ENCODE measurements around the gene ZNF117. TPM values are rescaled to one million over a fixed set of nuclear protein-coding genes. Genes with fewer than 3 reads are reported as not detected.

The ZNF117 gene
- total RNA-seq, 2 donors from 2014 or later: 9.2 to 16.9 TPM

DNA sequence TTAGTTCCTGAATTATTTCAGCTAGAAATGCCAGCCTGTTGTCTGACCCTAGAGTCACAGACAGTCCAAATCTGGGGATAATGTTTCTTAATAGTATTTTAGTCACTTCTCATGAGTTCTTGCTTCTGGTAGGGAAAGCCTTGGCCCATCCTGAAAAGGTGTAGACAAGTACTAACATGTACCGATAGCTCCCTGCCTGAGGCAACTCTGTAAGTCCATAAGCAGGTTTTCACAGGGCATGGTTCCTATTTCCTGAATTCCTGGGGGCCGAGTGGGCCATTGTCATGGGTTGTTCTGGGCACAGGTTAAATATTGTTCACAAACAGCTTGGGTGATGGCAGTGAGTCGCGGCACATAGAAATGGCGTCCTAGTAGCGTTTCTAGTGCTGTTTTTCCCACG is 3.1 kb upstream of the ZNF117 start:
- ATAC-seq (ENCODE audit: insufficient number of reproducible peaks, low FRiP score, low read depth): no peak
- TF ChIP-seq CTCF (IDR thresholded peaks at IDR 0.05): no peak
- peaks cover 4% of the 10 kb centered on the region for H3K36me3 ChIP-seq

GRCh38 chr7:64992971-64993370 is 2.1 kb upstream of the ZNF117 start:
- TF ChIP-seq CTCF (IDR thresholded peaks at IDR 0.05): no peak
- no peak for DNase-seq (ENCODE audit: low spot score)
- H3K4me1 ChIP-seq (ENCODE audit: control insufficient read depth in 1 of 2, low read depth in 2 of 2): peaks cover 0 to 14% of the 10 kb centered on the region in 2 donors
- peaks cover 20% of the 10 kb centered on the region for H3K9me3 ChIP-seq
- H3K27me3 ChIP-seq (replicated peaks; ENCODE audit: insufficient read depth): no peaks in the 10 kb centered on the region
- no peak for ATAC-seq (ENCODE audit: insufficient number of reproducible peaks, low FRiP score, low read depth)
- H3K27ac ChIP-seq: no peak overlapping the region
- H3K36me3 ChIP-seq: peaks cover 4% of the 10 kb centered on the region
- H3K4me3 ChIP-seq: no peak overlapping the region

More for the DNA sequence above, 3.1 kb upstream of the ZNF117 start:
- Histone ChIP-seq H3K4me3 (no peak overlapping the region), H3K27me3 (replicated peaks; ENCODE audit: insufficient read depth) (no peaks in the 10 kb centered on the region), H3K27ac (no peak overlapping the region), H3K9me3 (peaks cover 20% of the 10 kb centered on the region), H3K4me1 (ENCODE audit: control insufficient read depth in 1 of 2, low read depth in 2 of 2) (peaks cover 6 to 20% of the 10 kb centered on the region in 2 donors)
- no peak for DNase-seq (ENCODE audit: low spot score)

DNA sequence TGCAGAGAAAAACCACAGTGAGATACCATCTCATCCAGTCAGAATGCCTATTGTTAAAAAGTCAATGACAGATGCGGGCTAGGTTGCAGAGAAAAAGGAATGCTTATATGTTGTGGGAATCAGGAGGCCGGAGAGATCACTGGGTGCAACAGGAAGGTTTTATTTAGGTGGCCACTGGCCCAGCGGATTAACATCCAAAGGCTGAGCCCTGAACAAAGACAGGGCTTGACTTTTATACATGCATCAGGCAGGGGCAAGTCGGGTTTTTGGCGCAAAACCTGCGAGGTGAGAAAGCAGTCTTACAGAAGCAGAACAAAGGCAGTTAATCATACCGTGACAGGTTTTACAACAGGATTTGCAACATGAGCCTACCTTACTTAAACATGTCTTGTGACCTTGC is 620 bp downstream of the ZNF117 start:
- Histone ChIP-seq H3K27ac (no peak overlapping the region), H3K4me1 (ENCODE audit: control insufficient read depth in 1 of 2, low read depth in 2 of 2) (no peaks in the 10 kb centered on the region), H3K36me3 (peaks cover 4% of the 10 kb centered on the region), H3K27me3 (replicated peaks; ENCODE audit: insufficient read depth) (no peaks in the 10 kb centered on the region), H3K4me3 (no peak overlapping the region), H3K9me3 (peaks cover 17% of the 10 kb centered on the region)
- no peak for TF ChIP-seq CTCF (IDR thresholded peaks at IDR 0.05)
- DNase-seq (ENCODE audit: low spot score) (no peak), ATAC-seq (ENCODE audit: insufficient number of reproducible peaks, low FRiP score, low read depth) (no peak)

GRCh38 chr7:64978497-64979203 is 12.2 kb downstream of the ZNF117 start:
- DNase-seq (ENCODE audit: low spot score) (no peak), ATAC-seq (ENCODE audit: insufficient number of reproducible peaks, low FRiP score, low read depth) (no peak)
- peaks cover 68% of the 10 kb centered on the region for H3K9me3 ChIP-seq
- no peak for TF ChIP-seq CTCF (IDR thresholded peaks at IDR 0.05)
- peaks cover 31% of the 10 kb centered on the region for H3K36me3 ChIP-seq
- H3K4me1 ChIP-seq (ENCODE audit: control insufficient read depth in 1 of 2, low read depth in 2 of 2): no peaks in the 10 kb centered on the region
- H3K4me3 ChIP-seq: no peak overlapping the region
- H3K27ac ChIP-seq: no peak overlapping the region
- no peaks in the 10 kb centered on the region for H3K27me3 ChIP-seq (replicated peaks; ENCODE audit: insufficient read depth)

DNA sequence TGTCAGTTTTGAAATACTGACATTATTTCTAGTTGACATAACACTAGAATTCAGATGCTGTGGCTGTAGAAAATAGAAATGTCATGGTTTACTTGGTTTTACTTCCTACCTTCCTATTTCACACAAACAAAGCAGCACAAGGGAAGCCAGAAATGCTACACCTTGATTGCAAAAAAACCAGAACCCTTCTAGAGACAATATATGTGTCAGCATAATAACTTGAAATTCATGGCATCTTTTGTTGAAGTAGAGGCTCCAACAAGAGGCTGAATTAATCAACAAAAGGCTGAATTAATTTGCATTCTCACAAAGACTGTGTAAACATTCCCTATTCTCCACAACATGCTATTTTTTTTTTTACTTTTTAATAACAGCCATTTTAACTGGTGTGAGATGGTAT is 25.2 kb downstream of the ZNF117 start:
- Histone ChIP-seq H3K27ac (no peak overlapping the region), H3K27me3 (replicated peaks; ENCODE audit: insufficient read depth) (no peaks in the 10 kb centered on the region), H3K36me3 (no peaks in the 10 kb centered on the region), H3K4me1 (ENCODE audit: control insufficient read depth in 1 of 2, low read depth in 2 of 2) (no peaks in the 10 kb centered on the region), H3K4me3 (no peak overlapping the region), H3K9me3 (peaks cover 13% of the 10 kb centered on the region)
- no peak for DNase-seq (ENCODE audit: low spot score)
- no peak for TF ChIP-seq CTCF (IDR thresholded peaks at IDR 0.05)
- ATAC-seq (ENCODE audit: insufficient number of reproducible peaks, low FRiP score, low read depth): no peak

Data from thoracic aorta (tissue), 2 donors.